Neural cell (in vitro differentiated cells): ENCODE data around the gene ABO. TPM values are rescaled to one million over a fixed set of nuclear protein-coding genes. Genes with fewer than 3 reads are reported as not detected.

Source experiments
- H2AFZ ChIP-seq: fragments of 200-600, 300-800 bp; sonication (generic), shearing (Covaris generic); 2 replicates; pipeline ENCODE4 v1.6.0; 2014; ENCODE audit warnings: low read depth, mild to moderate bottlenecking, antibody characterized with exemption, low read length, moderate library complexity
- H3F3A ChIP-seq: fragments of 200-600 bp; shearing (Covaris generic); 2 replicates; pipeline ENCODE4 v1.6.1; 2016; ENCODE audit warnings: mild to moderate bottlenecking, moderate library complexity, mixed read lengths, antibody characterized with exemption, low read length; ENCODE audit not compliant: insufficient read depth, poor library complexity, severe bottlenecking
- H3K27ac ChIP-seq: fragments of 200-600, 300-800 bp; sonication (generic), shearing (Covaris generic); 2 replicates; pipeline ENCODE4 v1.5.1; 2014; ENCODE audit warnings: mild to moderate bottlenecking, low read length, moderate library complexity
- H3K27me3 ChIP-seq: fragments of 300-800, 200-600 bp; sonication (generic), shearing (Covaris generic); 2 replicates; pipeline ENCODE4 v1.6.0; 2014; ENCODE audit warnings: mild to moderate bottlenecking, low read depth, low read length, moderate library complexity; ENCODE audit not compliant: insufficient read depth
- H3K36me3 ChIP-seq: fragments of 300-800, 200-600 bp; sonication (generic), shearing (Covaris generic); 2 replicates; pipeline ENCODE4 v1.5.1; 2014; ENCODE audit warnings: mild to moderate bottlenecking, antibody characterized with exemption, low read length, moderate library complexity; ENCODE audit not compliant: insufficient read depth
- H3K4me2 ChIP-seq: fragments of 300-800, 200-600 bp; sonication (generic), shearing (Covaris generic); 2 replicates; pipeline ENCODE4 v1.6.0; 2014; ENCODE audit warnings: mild to moderate bottlenecking, low read length
- H3K4me3 ChIP-seq: fragments of 300-800, 200-600 bp; sonication (generic), shearing (Covaris generic); 2 replicates; pipeline ENCODE4 v1.5.1; 2014; ENCODE audit warnings: mild to moderate bottlenecking, low read length, moderate library complexity
- H3K79me2 ChIP-seq: fragments of 200-600 bp; shearing (Covaris generic); replicated peaks from 2 replicates; pipeline ENCODE4 v1.6.0; 2014; ENCODE audit warnings: mild to moderate bottlenecking, low read length, moderate library complexity; ENCODE audit not compliant: insufficient read depth
- H3K9ac ChIP-seq: fragments of 300-800, 200-600 bp; sonication (generic), shearing (Covaris generic); 2 replicates; pipeline ENCODE4 v1.6.1; 2016; ENCODE audit warnings: mild to moderate bottlenecking, low read length, mixed read lengths
- H3K9me2 ChIP-seq: fragments of 200-600 bp; shearing (Covaris generic); 2 replicates; pipeline ENCODE4 v1.6.1; 2016; ENCODE audit warnings: mild to moderate bottlenecking, low read length, mixed read lengths; ENCODE audit not compliant: insufficient read depth
- H3K9me3 ChIP-seq: fragments of 200-600, 300-800 bp; sonication (generic), shearing (Covaris generic); 2 replicates; pipeline ENCODE4 v1.6.1; 2016; ENCODE audit warnings: mild to moderate bottlenecking, mixed run types, low read length, moderate library complexity, mixed read lengths
- H4K20me1 ChIP-seq: fragments of 200-600 bp; shearing (Covaris generic); 2 replicates; pipeline ENCODE4 v1.6.1; 2016; ENCODE audit warnings: mild to moderate bottlenecking, mixed run types; ENCODE audit not compliant: insufficient read depth
- EP300 ChIP-seq: fragments of 450-650 bp; conservative IDR thresholded peaks from 2 replicates; pipeline ENCODE4 v1.6.1; 2014; ENCODE audit warnings: antibody characterized with exemption, mild to moderate bottlenecking, moderate library complexity; ENCODE audit not compliant: poor library complexity, severe bottlenecking
- EZH2 ChIP-seq: fragments of 200-600, 300-800 bp; shearing (Covaris generic), sonication (generic); IDR thresholded peaks from 2 replicates; pipeline ENCODE4 v1.6.1; 2014; ENCODE audit warnings: antibody characterized with exemption, low read length, borderline replicate concordance, mild to moderate bottlenecking; ENCODE audit not compliant: insufficient read depth, poor library complexity, severe bottlenecking
- MXI1 ChIP-seq: fragments of 450-650 bp; conservative IDR thresholded peaks from 2 replicates; pipeline ENCODE4 v1.6.1; 2014; ENCODE audit warnings: antibody characterized with exemption, mild to moderate bottlenecking; ENCODE audit not compliant: poor library complexity, severe bottlenecking
- POLR2AphosphoS5 ChIP-seq: IDR thresholded peaks from 2 replicates; pipeline ENCODE4 v1.6.1; 2012
- RAD21 ChIP-seq: fragments of 450-650 bp; conservative IDR thresholded peaks from 2 replicates; pipeline ENCODE4 v1.6.1; 2014; ENCODE audit warnings: antibody characterized with exemption, mild to moderate bottlenecking, moderate library complexity
- REST ChIP-seq: IDR thresholded peaks from 2 replicates; pipeline ENCODE4 v1.6.1; 2012; ENCODE audit warnings: borderline replicate concordance
- SMC3 ChIP-seq: fragments of 450-650 bp; conservative IDR thresholded peaks from 2 replicates; pipeline ENCODE4 v1.6.1; 2014; ENCODE audit warnings: antibody characterized with exemption, mild to moderate bottlenecking, moderate library complexity; ENCODE audit not compliant: poor library complexity
- TAF1 ChIP-seq: IDR thresholded peaks from 2 replicates; pipeline ENCODE4 v1.6.1; 2012; ENCODE audit warnings: low read depth
- polyA plus RNA-seq: library from polyadenylated mRNA; depleted of rRNA; stranded (reverse); fragments of >200 nt; gene quantifications from 2 replicates; pipeline ENCODE4 v1.2.3, GENCODE V29; 2014
- TF ChIP-seq, protein P1 (sequence below): fragments of 450-650 bp; IDR thresholded peaks from 2 replicates; pipeline ENCODE4 v1.5.1; 2014; ENCODE audit warnings: antibody characterized with exemption, mild to moderate bottlenecking, moderate library complexity; ENCODE audit not compliant: poor library complexity, severe bottlenecking

ABO gene
- polyA plus RNA-seq, 1 donor from 2014 or later = not detected

DNA sequence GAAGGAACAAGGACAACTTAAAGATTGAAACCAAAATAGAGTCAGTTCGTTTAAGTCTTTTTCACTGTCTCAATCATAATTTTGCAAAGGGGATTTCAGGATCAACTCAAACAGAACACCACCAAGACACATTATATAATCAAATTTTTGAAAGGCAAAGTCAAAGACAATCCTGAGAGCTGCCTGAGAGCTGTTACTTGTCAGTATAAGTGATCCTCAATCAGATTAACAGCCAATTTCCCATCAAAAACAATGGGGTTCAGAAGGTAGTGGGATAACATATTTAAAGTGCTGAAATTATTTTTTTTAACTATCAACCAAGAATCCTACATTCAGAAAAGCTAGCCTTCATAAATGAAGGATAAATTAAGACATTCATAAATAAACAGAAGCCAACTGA, 19.3 kb upstream of the ABO start:
- H3K27ac ChIP-seq = no peak overlapping the region
- no peak overlapping the region for H3K9ac ChIP-seq
- no peaks in the 10 kb centered on the region for H3F3A ChIP-seq
- no peaks in the 10 kb centered on the region for H3K79me2 ChIP-seq
- no peaks in the 10 kb centered on the region for H3K9me3 ChIP-seq
- TF ChIP-seq MXI1 (no peak), EZH2 (no peak), SMC3 (no peak), TAF1 (no peak), EP300 (no peak), POLR2AphosphoS5 (no peak), REST (no peak), RAD21 (no peak)
- TF ChIP-seq, protein P1, sequence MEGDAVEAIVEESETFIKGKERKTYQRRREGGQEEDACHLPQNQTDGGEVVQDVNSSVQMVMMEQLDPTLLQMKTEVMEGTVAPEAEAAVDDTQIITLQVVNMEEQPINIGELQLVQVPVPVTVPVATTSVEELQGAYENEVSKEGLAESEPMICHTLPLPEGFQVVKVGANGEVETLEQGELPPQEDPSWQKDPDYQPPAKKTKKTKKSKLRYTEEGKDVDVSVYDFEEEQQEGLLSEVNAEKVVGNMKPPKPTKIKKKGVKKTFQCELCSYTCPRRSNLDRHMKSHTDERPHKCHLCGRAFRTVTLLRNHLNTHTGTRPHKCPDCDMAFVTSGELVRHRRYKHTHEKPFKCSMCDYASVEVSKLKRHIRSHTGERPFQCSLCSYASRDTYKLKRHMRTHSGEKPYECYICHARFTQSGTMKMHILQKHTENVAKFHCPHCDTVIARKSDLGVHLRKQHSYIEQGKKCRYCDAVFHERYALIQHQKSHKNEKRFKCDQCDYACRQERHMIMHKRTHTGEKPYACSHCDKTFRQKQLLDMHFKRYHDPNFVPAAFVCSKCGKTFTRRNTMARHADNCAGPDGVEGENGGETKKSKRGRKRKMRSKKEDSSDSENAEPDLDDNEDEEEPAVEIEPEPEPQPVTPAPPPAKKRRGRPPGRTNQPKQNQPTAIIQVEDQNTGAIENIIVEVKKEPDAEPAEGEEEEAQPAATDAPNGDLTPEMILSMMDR = no peak
- H4K20me1 ChIP-seq = no peaks in the 10 kb centered on the region
- no peaks in the 10 kb centered on the region for H3K9me2 ChIP-seq
- H3K4me3 ChIP-seq = no peak overlapping the region
- no peak overlapping the region for H3K4me2 ChIP-seq
- no peak overlapping the region for H2AFZ ChIP-seq
- H3K36me3 ChIP-seq = no peaks in the 10 kb centered on the region
- no peaks in the 10 kb centered on the region for H3K27me3 ChIP-seq

DNA sequence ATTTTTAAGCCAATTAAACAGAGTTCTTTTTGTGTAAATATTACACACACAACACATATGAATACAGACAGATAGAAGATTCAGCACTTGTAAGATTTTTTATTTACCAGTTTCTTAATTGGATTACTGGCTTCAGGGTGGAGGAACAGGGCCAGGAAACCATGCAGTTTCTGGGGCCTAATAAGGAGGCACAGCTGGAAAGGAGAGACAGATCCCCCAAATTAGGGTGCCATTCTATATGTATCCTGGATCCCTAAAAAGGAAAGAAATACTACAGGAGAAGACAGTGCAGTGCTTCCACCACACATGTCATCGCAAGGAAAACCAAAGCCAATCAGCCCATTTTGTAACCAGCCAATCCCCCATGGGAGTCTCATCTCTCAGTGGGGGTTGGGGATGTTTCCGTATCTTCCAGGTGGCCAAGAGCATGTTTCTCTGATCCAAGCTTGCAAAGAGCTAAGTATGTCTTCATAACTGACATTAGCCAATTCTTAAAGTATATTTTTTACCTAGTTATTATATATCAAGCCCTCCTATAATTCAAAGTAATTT, 15.8 kb upstream of the ABO start:
- no peaks in the 10 kb centered on the region for H3K9me3 ChIP-seq
- H3K4me3 ChIP-seq = no peak overlapping the region
- H3K27me3 ChIP-seq = no peaks in the 10 kb centered on the region
- H3K4me2 ChIP-seq = no peak overlapping the region
- H3K9ac ChIP-seq = no peak overlapping the region
- H3K27ac ChIP-seq = no peak overlapping the region
- H4K20me1 ChIP-seq = no peaks in the 10 kb centered on the region
- H3K9me2 ChIP-seq = no peaks in the 10 kb centered on the region
- H3F3A ChIP-seq = no peaks in the 10 kb centered on the region
- no peaks in the 10 kb centered on the region for H3K36me3 ChIP-seq
- H3K79me2 ChIP-seq = no peaks in the 10 kb centered on the region
- H2AFZ ChIP-seq = no peak overlapping the region
- TF ChIP-seq, protein P1 = no peak
- TF ChIP-seq EZH2 (no peak), REST (no peak), MXI1 (no peak), POLR2AphosphoS5 (no peak), RAD21 (no peak), SMC3 (no peak), TAF1 (no peak), EP300 (no peak)
